Renal cortical epithelial cell (primary cell): ENCODE measurements around the gene GNG5. TPM values are rescaled to one million over a fixed set of nuclear protein-coding genes. Genes with fewer than 3 reads are reported as not detected.
"Not testable (repeated sequence)": the region's sequence is repeated elsewhere in the genome, so short reads cannot be mapped to it uniquely, and the experiment has no call there.

Source experiments
- DNase-seq: peaks from one replicate; pipeline ENCODE4 v3.0.0-alpha.2; 2011; ENCODE audit warnings: low read depth
- total RNA-seq: library from RNA; depleted of rRNA; stranded (reverse); fragments of >200 nt; gene quantifications from 2 replicates; pipeline ENCODE4 v1.2.3, GENCODE V29; 2014

Gene GNG5
- 13.4 and 27.0 TPM in 2 replicates for total RNA-seq

DNA sequence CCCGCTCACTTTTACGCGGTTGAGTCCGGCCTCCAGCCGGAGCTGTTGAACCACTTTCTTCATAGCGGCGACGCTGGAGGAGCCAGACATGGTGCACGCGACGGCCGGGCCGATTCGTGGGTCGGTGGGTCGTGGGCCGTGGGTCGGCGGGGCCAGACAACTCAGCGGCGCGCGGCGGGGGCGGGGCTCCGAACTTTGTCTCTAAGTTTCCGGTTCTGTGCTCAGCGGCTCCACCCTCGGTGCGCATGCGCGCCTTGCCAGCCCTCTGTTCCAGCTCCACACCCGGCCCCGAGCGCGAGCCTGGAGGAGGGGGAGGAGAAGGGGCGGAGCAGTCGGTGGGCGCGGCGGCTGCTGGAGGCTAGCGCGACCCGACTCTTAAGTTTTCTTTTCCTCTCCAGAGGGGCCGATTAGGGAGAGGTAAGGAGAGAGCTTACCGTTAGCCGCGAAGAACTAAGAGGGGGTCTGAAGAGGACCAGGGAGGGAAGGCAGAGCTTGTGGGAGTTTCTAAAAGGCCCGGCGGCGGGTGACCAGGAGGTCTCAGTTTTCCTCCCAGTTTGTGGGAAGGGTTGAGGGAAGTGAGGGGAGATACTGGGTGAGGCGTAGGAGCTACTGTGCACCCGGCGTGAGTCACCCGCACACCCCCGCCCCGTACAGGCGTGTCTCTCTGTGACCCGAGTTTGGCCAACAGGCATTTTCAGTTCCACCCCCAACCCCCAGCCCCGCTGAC lies at the start of gene GNG5, which contains the start of gene SPATA1:
Gene GNG5 (minus strand): TSS at position 580 of the 727 bp plus-strand sequence. CDS start 490 bp downstream, at position 90.
Gene SPATA1 (plus strand): TSS at position 385 of the 727 bp plus-strand sequence. CDS start 9,974 bp downstream, outside the sequence.
- DNase-seq: peak; percentile 87

GRCh38 chr1:84550826-84551225 lies 44.4 kb upstream of the GNG5 start:
- no peak for DNase-seq

- no peak for DNase-seq
Measured at GRCh38 chr1:84541679-84542078, 35.3 kb upstream of the GNG5 start.

GRCh38 chr1:84540759-84541158 lies 34.4 kb upstream of the GNG5 start:
- DNase-seq: peak; percentile 31

DNA sequence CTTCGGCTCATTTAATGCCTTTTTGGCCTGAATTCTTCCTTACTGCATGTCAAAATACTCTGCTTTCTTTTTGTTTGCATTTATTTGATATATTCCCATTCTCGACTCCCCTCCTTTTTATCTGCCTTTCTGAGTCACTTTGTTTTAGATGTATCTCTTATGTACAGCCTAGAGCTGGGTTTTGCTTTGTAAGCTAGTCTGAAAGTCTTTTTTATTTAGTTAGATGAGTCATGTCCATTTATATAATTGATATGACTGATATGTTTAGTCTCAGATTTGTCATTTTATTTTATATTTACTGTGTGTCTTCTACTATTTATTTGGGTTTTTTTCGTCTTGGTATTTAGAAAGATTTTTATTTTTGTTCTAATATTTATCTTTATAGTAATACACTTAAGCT lies 33.6 kb upstream of the GNG5 start:
- DNase-seq: no peak

DNA sequence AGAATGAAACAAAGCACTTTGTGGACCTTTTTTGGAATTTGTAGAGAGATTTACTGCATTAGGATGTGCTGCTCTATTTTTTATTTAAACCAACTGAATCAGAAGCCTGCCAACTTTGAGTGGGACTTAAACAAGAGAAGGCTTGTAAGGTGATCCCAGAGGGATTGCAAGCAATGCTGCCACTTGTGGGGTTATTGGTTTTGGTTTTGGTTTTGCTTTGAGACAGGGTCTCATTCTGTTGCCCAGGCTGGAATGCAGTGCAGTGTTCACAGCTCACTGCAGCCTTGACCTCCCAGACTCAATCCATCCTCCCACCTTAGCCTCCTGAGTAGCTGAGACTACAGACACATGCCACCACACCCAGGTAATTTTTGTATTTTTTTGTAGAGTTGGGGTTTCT lies 32.2 kb upstream of the GNG5 start:
- no peak for DNase-seq

DNA sequence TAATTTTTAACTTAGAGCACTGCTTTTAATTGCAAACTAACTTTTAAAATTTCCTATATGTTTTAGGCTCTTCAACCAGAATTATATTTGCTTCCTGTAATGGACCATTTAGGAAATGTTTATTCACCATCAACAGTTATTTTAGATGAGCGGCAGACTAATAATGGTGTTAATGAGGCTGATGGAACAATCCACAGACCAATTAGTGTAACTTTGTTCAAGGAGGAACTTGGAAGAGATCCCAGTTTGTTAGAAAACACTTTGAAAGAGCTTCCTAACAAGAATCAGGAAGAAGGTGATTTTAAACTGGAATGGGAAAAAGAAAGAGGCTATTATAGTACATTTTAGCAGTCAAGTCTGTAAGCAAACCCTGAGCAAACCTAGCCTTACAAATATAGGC lies 19.4 kb upstream of the GNG5 start:
- no peak for DNase-seq

- DNase-seq: no peak
Measured at GRCh38 chr1:84524590-84524989, 18.2 kb upstream of the GNG5 start.

GRCh38 chr1:84510668-84511067 lies 4.3 kb upstream of the GNG5 start:
- no peak for DNase-seq

DNA sequence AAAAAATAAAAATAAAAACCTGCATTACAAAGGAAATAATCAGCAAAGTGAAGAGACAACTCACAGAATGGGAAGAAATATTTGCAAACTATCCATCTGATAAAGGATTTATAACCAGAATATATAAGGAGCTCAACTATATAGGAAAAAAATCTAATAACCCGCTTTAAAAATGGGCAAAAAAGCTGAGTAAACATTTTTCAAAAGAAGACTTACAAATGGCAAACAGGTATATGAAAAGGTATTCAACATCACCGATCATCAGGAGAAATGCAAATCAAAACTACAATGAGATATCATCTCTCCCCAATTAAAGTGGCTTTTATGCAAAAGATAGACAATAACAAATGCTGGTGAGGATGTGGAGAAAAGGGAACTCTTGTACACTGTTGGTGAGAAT lies 3.8 kb upstream of the GNG5 start:
- DNase-seq: no peak

DNA sequence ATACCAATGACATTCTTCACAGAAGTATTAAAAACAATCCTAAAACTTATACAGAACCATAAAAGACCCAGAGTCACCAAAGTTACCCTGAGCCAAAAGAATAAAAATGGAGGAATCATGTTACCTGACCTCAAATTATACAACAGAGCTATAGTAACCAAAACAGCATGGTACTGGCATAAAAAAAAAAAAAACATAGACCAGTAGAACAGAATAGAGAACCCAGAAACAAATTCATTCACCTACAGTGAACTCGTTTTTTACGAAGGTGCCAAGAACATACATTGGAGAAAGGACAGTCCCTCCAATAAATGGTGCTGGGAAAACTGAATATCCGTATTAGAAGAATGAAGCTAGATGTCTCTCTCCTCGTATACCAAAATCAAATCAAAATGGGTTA lies 2.6 kb upstream of the GNG5 start:
- no peak for DNase-seq

GRCh38 chr1:84508510-84508909 lies 2.1 kb upstream of the GNG5 start:
- no peak for DNase-seq

DNA sequence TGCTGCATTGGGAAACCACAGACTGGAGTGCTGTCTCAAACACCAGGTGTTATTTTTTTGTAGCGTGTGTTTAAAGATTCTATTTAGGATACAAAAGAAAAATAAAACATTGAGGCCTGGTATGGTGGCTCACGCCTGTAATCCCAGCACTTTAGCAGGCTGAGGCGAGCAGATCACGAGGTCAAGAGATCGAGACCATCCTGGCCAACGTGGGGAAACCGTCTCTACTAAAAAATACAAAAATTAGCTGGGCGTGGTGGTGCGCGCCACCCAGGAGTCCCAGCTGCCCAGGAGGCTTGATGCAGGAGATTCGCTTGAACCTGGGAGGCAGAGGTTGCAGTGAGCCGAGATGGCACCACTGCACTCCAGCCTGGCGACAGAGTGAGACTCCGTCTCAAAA lies 1.5 kb upstream of the GNG5 start:
- DNase-seq: not testable (repeated sequence)

GRCh38 chr1:84506729-84507453 lies 510 bp upstream of the GNG5 start:
- DNase-seq: no peak

GRCh38 chr1:84505493-84506001 lies 834 bp downstream of the GNG5 start:
- peak; percentile 29 for DNase-seq

- peak; percentile 69 for DNase-seq
Measured at GRCh38 chr1:84504580-84505492, 1.5 kb downstream of the GNG5 start.

DNA sequence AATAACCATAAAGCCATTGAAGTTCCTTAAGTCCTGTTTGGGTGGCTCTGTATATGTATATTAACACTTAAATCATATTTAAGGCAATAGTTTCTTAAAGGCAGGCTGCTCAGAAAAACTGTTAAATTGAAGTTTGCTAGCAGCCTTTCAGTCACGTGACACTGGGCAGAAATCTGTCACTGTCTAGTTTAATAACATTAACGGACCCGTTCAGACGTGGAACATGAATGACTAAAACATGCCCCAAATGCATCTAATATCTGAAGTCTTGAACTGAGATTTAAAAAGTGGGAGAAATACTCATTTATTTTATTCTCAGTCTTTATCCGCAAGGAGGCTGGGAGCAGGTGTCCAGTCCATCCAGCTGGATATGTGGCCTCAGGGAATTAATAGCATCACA lies 3.5 kb downstream of the GNG5 start:
- no peak for DNase-seq

- DNase-seq: no peak
Measured at GRCh38 chr1:84497631-84498275, 8.6 kb downstream of the GNG5 start.

- no peak for DNase-seq
Measured at GRCh38 chr1:84496498-84496897, 9.9 kb downstream of the GNG5 start.

DNA sequence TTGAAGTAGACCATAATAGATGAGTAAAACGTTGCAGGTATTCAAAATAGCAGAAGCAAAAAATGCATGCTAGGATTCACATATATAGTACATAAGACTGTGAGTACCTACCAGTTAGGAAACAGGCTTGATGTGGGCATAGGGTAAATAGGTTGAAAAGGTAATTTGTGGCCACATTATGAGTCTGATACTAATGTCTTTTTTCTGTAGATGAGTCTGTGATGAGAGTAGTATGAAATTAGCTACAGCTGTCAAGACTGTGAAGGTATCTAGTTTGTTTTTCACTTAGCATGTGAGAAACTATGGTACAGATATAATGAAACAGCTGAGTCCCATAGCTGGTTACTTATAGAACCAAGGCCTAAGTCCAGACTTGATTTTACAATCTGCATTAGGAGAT lies 12.6 kb downstream of the GNG5 start:
- no peak for DNase-seq

DNA sequence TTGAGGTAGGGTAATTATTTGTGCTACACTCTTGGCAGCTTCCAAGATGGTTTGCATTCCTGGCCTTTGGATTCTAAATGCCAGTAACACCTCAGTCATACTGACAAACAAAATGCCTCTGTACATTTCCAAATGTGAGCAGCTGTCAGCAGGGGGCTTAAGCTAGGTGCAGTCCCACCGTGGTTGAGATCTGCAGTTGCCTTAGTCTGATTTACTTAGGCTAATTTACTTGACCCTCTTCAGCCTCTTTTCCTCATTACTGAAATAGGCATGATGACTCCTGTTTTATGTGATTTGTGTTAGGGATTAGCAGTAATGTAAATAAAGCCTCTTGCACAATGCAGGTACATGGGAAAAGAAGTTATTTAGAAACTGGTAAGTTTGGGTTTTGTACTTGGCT lies 13.7 kb downstream of the GNG5 start:
- peak; percentile 35 for DNase-seq
